ENCODE measurements around the gene SUMO3. TPM values are rescaled to one million over a fixed set of nuclear protein-coding genes. Genes with fewer than 3 reads are reported as not detected.

SUMO3 gene
- total RNA-seq, 1 experiment from 2014 or later, result 154 TPM

DNA sequence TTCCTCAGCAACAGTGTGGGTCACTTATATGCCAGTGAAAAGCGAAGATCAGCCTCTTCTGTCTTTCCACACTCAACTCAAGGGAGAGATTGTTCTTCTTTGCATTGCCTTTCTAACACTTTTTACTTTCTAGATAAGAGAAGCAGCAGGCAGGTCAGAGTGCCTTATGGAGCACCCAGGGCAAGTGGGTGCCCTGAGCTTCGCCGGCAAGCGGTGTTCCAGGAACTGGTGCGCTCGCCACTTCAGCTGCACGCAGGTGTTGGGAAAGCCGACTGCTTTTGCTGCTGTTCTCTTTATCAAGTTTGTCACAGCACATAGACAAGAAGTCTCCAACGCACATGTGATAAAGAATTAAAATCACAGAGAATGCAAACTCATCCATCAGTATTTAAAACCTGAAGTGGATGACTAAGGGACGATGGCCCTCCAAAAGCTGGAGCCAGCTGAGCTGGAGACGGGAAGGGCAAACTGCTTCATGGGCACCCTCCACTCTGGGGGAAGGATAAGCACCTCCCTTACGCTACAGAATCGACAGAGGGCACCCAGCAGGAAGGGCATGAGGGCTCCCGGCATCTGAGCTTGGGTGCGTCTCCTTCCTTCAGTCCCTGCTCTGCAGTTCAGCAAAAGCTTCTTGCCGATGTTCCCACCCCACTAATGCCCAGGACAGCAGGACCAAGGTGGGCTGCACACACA, 36.9 kb downstream of the SUMO3 start:
- DNase-seq (ENCODE audit: low read depth), result no peak

DNA sequence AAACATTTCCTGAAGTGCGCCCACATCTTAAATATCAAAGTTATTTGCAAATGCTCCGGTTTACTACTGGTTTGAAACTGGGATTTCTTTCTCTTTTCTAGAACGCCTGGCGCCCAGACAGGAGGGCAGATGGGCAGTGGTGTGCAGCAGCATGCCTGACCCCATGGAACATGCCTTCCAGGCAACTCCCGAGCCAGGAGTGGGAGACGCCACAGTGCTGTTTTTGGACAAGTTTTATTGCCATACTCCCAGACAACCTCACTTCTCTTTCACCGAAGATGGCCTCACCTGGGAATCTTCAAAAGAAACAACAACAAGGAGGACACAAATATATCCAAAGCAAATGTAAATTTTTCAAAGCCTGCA, 37.7 kb downstream of the SUMO3 start:
- no peak for DNase-seq (ENCODE audit: low read depth)

GRCh38 chr21:44779417-44780136, 38.3 kb downstream of the SUMO3 start:
- DNase-seq (ENCODE audit: low read depth), result no peak

DNA sequence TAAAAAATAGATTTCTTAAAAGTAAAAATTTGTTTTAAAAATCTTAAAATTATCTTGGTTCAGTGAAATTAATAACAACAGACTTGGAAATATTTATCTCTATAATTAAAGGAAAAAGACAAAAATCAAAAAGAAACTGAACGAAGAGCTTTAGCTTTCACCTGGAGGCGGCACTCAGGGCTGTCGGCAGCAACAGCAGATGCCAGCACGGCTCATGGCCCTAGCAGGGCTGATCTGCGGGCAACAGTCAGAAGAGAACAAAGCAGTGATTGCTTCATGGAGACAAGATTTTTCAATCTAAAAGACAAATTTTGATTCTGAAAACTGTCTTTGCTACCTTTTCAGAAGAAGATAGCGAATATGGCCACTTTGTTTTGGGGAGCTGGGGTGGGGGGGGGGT, 38.9 kb downstream of the SUMO3 start:
- DNase-seq (ENCODE audit: low read depth), result no peak

GRCh38 chr21:44778499-44778911, 39.4 kb downstream of the SUMO3 start:
- DNase-seq (ENCODE audit: low read depth), result no peak

DNA sequence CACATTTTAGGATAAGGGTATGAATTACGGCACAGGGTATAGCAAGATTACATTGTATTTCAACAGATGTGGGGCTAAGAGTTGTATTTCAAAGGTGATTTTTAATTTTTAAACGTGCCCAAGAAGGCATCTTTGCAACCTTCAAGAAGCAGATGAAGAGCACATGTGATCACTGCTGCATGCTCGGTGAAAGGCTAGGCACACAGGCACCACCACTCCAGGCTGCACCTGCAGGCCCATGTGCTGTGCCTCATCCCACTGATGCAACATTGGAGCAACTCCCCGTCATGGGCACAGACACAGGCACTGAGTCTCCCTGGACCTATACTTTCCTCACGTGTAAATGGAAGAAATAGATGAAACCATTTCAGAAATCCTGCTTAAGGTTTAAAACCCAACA, 39.8 kb downstream of the SUMO3 start:
- DNase-seq (ENCODE audit: low read depth), result no peak

DNA sequence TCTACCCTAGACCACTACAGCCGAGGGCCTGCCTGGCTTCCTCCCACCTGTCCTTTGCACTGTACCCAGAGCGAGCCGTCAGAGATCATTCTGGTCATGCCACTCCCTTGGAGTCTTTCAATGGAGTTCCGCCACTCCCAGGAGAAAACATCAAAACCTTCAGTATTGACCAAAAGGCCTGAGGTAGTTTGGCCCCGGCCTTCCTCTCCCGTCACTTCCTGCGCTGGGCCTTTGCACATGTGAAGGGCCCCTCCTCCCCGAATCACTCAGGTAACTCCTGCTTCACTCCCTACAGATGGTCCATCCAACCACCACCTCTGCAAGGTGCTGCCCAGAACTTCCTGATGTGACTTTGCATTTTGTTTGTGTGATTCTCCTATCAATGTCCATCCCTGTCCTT, 42.9 kb downstream of the SUMO3 start:
- no peak for DNase-seq (ENCODE audit: low read depth)

DNA sequence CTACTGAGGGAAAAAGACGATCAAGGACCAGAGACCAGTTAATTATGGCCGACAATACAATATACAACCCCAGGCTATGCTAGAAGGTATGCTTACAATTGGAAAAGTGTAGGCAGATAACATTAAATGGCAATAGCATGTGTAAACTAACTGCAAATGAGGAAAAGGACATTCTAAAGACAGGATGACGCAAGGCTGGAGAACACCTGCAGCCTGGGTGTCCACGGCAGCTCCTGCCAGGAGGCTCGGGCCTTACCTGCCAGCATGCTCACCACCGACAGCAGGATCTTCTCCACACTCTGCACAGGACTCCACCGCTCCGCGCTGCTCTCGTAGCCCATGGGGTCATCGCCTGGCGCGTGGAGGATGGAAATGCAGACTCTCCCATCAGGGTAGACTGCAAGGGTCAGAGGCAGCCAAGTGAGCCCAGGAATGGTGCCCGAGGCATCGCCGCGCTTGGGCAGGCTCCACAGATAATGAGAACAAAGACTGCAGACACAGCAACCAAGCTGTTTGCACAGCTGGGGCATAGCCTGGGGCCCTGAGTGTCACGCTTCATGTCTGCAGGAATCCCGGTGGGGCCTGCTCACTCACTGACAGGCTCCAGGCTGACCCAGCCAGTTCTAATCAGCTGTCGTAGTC, 44.5 kb downstream of the SUMO3 start:
- DNase-seq (ENCODE audit: low read depth), result no peak

- DNase-seq (ENCODE audit: low read depth), result no peak
Observed at GRCh38 chr21:44771896-44772525, 45.9 kb downstream of the SUMO3 start.

DNA sequence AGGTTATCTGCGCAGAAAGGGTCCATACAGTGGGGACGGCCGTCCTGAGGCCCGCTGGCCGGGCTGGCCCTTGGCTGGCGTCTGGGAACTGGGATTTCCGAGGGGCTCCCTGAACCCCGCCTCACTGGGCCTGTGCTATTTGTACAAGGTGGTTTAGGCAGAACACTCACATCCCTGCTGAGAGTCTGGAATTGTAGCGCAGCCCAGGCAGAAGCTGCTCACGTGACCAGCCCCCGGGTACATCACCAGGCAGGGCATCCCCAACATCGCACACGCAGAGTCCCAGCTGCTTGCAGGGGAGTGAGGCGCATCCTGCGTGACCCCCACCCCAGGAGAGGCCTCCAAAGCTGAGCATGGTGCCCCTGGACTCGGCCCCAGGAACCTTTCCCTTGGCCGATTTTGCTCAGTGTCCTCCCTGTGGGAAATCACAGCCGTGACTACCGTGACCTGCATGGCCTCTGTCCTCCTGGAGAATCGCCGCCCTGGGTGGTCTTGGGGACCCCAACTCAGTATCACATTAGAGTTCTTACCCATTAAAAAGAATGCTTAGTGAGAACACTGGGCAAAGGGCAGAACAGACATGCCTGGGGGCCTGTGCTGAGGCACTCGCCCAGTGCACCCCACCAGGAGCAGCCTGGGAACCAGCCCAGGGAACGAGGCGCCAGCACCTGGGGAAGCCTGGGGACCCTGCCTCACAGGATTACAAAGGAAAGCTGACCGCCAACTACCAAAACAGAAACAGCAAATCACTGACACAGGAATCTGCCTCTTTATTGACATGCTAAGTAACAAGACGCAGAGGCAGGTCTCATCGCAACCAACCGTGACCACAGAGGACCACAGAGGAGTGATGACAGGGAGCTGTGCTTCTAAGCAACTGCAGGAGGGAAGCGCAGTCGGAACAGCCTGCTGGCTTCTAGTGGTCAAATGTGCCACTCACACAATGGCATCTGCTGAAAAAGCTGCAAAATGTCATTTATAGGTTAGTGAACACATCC, 49.7 kb downstream of the SUMO3 start:
- no peak for DNase-seq (ENCODE audit: low read depth)

GRCh38 chr21:44766818-44767354, 51.0 kb downstream of the SUMO3 start:
- no peak for DNase-seq (ENCODE audit: low read depth)

- no peak for DNase-seq (ENCODE audit: low read depth)
Observed at GRCh38 chr21:44766014-44766817, 51.6 kb downstream of the SUMO3 start.

DNA sequence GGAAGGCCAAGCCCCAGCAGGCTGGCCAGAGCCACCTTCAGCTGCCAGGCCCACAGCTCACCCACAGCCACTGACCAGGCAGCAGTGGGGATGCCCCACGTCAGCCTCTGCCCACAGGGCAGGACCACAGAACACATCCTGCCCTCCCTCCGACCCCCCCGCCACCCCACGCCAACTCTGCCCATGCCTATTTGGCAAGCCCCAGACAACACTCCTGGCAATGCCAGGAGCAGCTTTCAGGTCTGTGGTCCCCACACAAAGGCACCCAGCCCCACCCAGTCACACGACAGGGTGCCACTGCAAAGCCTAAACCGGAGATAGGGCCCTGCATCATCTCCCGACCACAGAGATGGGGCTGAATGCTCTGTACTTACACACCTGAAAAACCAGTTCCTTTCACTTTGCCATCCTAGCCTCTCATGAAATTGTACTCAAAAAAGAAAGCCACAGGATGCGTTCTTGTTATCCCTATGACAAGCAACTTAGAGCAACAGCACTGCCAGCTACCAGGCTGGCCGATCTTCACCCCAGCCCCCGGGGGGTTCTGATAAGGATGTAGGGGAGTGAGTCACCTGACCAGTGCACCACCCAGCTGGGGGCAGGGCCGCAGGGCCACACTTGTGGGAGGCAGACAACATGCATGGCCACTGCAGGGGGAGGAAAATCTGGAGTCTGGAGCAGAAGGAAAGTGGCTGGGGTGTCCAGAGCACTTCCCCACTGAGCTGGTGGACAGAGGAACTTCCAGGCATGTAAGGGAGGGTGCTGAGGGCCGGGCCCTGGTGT, 52.4 kb downstream of the SUMO3 start:
- DNase-seq (ENCODE audit: low read depth), result no peak

DNA sequence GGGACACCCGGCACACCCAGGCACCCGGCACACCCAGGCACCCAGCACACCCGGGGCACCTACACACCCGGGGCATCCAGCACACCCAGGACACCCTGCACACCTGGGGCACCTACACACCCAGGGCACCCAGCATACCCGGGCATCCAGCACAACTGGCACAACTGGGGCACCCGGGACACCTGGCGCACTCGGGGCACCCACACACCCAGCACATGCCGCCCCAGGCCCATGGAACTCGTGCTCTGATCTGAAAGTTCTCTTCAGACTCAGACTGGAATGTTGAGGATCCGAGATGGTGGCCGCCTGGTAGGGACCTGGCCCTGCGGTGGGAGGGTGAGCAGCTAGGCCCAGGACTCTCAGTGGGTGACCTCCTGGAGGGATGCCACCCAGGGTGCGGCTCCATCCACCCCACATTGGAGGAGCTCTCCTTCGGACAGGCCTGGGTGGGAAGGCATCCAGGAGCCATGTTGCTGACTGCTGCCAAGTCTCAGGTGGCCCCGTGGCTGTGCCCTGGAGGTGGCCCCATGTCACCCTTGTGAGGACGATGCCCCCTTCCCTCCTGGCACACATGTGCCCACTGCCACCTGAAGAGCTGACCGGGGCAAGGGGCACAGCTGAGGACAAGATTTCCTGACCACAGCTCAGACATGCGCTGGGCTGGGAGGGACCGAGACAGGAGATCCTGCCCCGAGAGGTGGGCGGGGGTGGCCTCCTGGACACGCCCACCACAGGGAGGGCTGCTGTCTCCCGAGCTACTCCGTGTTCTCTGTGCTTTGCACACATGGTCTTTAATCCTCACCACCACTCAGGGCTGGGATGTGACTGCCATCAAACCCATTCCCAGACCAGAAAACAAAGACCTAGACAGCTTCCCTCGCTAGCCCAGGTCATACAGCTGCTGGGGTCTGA, 53.3 kb downstream of the SUMO3 start:
- DNase-seq (ENCODE audit: low read depth), result no peak

- DNase-seq (ENCODE audit: low read depth), result no peak
Observed at GRCh38 chr21:44763451-44764318, 54.2 kb downstream of the SUMO3 start.

GRCh38 chr21:44763050-44763378, 54.8 kb downstream of the SUMO3 start:
- no peak for DNase-seq (ENCODE audit: low read depth)

Measured in HT1080 (cell line).